Colonic mucosa (tissue), 4 donors: Measurements from ENCODE around the gene KRTAP19-7. TPM values are rescaled to one million over a fixed set of nuclear protein-coding genes. Genes with fewer than 3 reads are reported as not detected.

Experiments used
- DNase-seq: peaks from one replicate; pipeline ENCODE4 v3.0.0-alpha.2; 2020
- H3K27ac ChIP-seq: fragments of 200-600 bp; one replicate; pipeline ENCODE4 v1.8.0; 2021
- H3K27me3 ChIP-seq: fragments of 200-600 bp; one replicate; pipeline ENCODE4 v1.8.0; 2021
- H3K36me3 ChIP-seq: fragments of 200-600 bp; one replicate; pipeline ENCODE4 v1.8.0; 2021
- H3K4me1 ChIP-seq: fragments of 200-600 bp; one replicate; pipeline ENCODE4 v1.8.0; 2021; ENCODE audit warnings: mild to moderate bottlenecking
- H3K4me3 ChIP-seq: fragments of 200-600 bp; one replicate; pipeline ENCODE4 v1.8.0; 2021
- H3K9ac ChIP-seq, 2 donors: one replicate each; pipeline ENCODE4 v1.7.0; 2013; ENCODE audit warnings: control low read depth in 2 of 2, low read depth in 2 of 2, low read length in 2 of 2
- H3K9me3 ChIP-seq: fragments of 200-600 bp; one replicate; pipeline ENCODE4 v1.8.0; 2021
- CTCF ChIP-seq: fragments of 200-600 bp; IDR thresholded peaks from one replicate; pipeline ENCODE4 v1.8.0; 2022; ENCODE audit warnings: antibody characterized with exemption, mild to moderate bottlenecking
- intact Hi-C: fragments of 100-400 bp; cut with DNase I; formaldehyde crosslinking; loops from one replicate; pipeline ENCODE4 v1.14.1; 2022
- total RNA-seq, 2 donors: library from RNA; stranded (reverse); fragmentation: NEBNext Ultra II Directional in 1 of 2; extraction: Animal tissue kit (Norgen Biotek cat#: 25700) in 1 of 2; gene quantifications; one replicate each; pipeline ENCODE4 v1.2.1, GENCODE V29; 2021
- donor health status: healthy.
- donor health status: DM: no; HTN: no; CAD: no.
- donor health status: DM: no; HTN: no; CAD: no.

The KRTAP19-7 gene
- total RNA-seq, 2 donors from 2014 or later, result not detected

- intact Hi-C loops, result no loop called here
- no peak for TF ChIP-seq CTCF
- H3K4me3 ChIP-seq, result no peak overlapping the region
- no peak for DNase-seq
- no peak overlapping the region for H3K27ac ChIP-seq
- H3K9me3 ChIP-seq, result peaks cover 4% of the 10 kb centered on the region
- H3K36me3 ChIP-seq, result no peaks in the 10 kb centered on the region
- H3K27me3 ChIP-seq, result no peaks in the 10 kb centered on the region
- H3K9ac ChIP-seq, result no peak overlapping the region
- H3K4me1 ChIP-seq, result no peaks in the 10 kb centered on the region
Observed at GRCh38 chr21:30518876-30519275, 42.2 kb downstream of the KRTAP19-7 start.

- H3K27ac ChIP-seq, result no peak overlapping the region
- H3K9me3 ChIP-seq, result peaks cover 4% of the 10 kb centered on the region
- H3K9ac ChIP-seq, result no peak overlapping the region
- no peaks in the 10 kb centered on the region for H3K27me3 ChIP-seq
- DNase-seq, result no peak
- no peak for TF ChIP-seq CTCF
- H3K4me1 ChIP-seq, result no peaks in the 10 kb centered on the region
- no peak overlapping the region for H3K4me3 ChIP-seq
- intact Hi-C loops, result no loop called here
- H3K36me3 ChIP-seq, result no peaks in the 10 kb centered on the region
Observed at GRCh38 chr21:30515681-30516080, 45.4 kb downstream of the KRTAP19-7 start.

Other genes with a start within 250 kb of the KRTAP19-7 start
- gene KRTAP26-1, start 241.0 kb downstream of the KRTAP19-7 start, total RNA-seq, result not detected
- not detected for gene KRTAP27-1, start 223.6 kb downstream of the KRTAP19-7 start, total RNA-seq
- not detected for gene KRTAP23-1, start 212.7 kb downstream of the KRTAP19-7 start, total RNA-seq
- gene KRTAP13-2, start 189.0 kb downstream of the KRTAP19-7 start, total RNA-seq, result 1 to 10 TPM; 2.3 to 6.0 TPM
- not detected for gene KRTAP13-1, start 165.3 kb downstream of the KRTAP19-7 start, total RNA-seq
- not detected for gene KRTAP13-3, start 135.4 kb downstream of the KRTAP19-7 start, total RNA-seq
- not detected for gene KRTAP13-4, start 131.1 kb downstream of the KRTAP19-7 start, total RNA-seq
- gene KRTAP15-1, start 121.0 kb downstream of the KRTAP19-7 start, total RNA-seq, result not detected
- gene KRTAP19-1, start 80.9 kb downstream of the KRTAP19-7 start, total RNA-seq, result not detected
- gene KRTAP19-2, start 73.9 kb downstream of the KRTAP19-7 start, total RNA-seq, result not detected
- gene KRTAP19-3, start 69.3 kb downstream of the KRTAP19-7 start, total RNA-seq, result not detected
- gene KRTAP19-4, start 64.1 kb downstream of the KRTAP19-7 start, total RNA-seq, result not detected
- gene KRTAP19-5, start 59.2 kb downstream of the KRTAP19-7 start, total RNA-seq, result not detected
- not detected for gene KRTAP19-6, start 19.4 kb downstream of the KRTAP19-7 start, total RNA-seq
- not detected for gene KRTAP22-2, start 29.1 kb upstream of the KRTAP19-7 start, total RNA-seq
- not detected for gene KRTAP6-3, start 31.1 kb upstream of the KRTAP19-7 start, total RNA-seq
- not detected for gene KRTAP6-2, start 37.6 kb upstream of the KRTAP19-7 start, total RNA-seq
- gene KRTAP22-1, start 39.8 kb upstream of the KRTAP19-7 start, total RNA-seq, result not detected
- not detected for gene KRTAP6-1, start 52.6 kb upstream of the KRTAP19-7 start, total RNA-seq
- gene KRTAP20-1, start 55.1 kb upstream of the KRTAP19-7 start, total RNA-seq, result not detected
- not detected for gene KRTAP20-4, start 59.3 kb upstream of the KRTAP19-7 start, total RNA-seq
- gene KRTAP20-2, start 73.9 kb upstream of the KRTAP19-7 start, total RNA-seq, result not detected
- not detected for gene KRTAP20-3, start 81.5 kb upstream of the KRTAP19-7 start, total RNA-seq
- gene KRTAP21-3, start 157.5 kb upstream of the KRTAP19-7 start, total RNA-seq, result not detected
- not detected for gene KRTAP21-2, start 185.9 kb upstream of the KRTAP19-7 start, total RNA-seq
- not detected for gene KRTAP21-1, start 194.1 kb upstream of the KRTAP19-7 start, total RNA-seq